ENCODE data around the gene GRIK5.

GRCh38 chr19:41971363-41971762 lies 98.6 kb downstream of the GRIK5 start:
- no peak for TF ChIP-seq EZH2 (IDR thresholded peaks at IDR 0.05; ENCODE audit: borderline replicate concordance, low read length)
- no peak for TF ChIP-seq CTCF (conservative IDR thresholded peaks at IDR 0.05 in 1 of 2, IDR thresholded peaks at IDR 0.05 in 1 of 2; ENCODE audit: extremely low read depth in 1 of 2, insufficient read depth in 1 of 2, low read depth in 1 of 2, low read length in 2 of 2)
